ENCODE results near the gene ATP5F1E. TPM values are rescaled to one million over a fixed set of nuclear protein-coding genes. Genes with fewer than 3 reads are reported as not detected.
A peak's percentile ranks its signal among the peaks of the same experiment; 100 is the strongest.
"Not testable (repeated sequence)": the region's sequence is repeated elsewhere in the genome, so short reads cannot be mapped to it uniquely, and the experiment has no call there.

The ATP5F1E gene
- total RNA-seq, 2 donors from 2014 or later: 41.3 to 42.0 TPM

DNA sequence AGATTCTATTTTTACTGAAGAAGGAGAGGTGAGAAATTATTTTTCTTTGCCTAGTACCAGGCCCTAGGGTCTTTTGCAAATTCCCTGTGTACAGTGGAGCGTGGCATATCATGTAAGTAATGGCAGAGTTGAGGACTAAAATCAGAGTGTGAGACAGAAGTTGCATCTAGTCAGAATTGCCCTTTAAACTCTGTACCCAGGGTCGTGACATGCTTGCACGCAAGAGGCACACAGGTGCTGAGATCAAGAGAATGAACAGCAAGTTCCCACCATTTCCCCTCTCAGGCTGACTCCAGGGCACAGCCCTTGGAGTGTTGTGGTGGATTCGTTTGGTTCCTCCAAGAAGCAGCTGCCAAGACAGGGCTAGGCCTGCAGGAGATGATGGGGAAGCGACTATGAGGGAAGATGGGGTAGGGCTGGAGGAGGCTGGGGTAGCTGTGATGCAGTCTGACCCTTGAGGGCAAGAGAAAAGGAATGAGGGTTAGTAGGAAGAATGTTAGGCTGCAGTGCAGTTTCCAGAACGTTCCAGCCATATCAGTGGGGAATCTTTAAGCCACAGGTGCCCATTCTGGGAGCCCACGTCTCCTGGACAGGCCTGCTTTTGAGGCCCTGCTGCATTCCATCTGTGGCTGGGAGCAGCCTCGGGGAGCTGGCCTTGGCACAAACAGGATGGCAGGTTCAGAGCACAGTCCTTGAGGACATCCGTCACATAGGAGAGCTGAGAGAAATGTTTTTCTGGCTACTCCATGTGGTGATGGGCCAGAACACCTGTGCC is 44.2 kb downstream of the ATP5F1E start:
- Histone ChIP-seq H3K36me3 (peaks cover 67% of the 10 kb centered on the region), H3K27me3 (no peaks in the 10 kb centered on the region)

DNA sequence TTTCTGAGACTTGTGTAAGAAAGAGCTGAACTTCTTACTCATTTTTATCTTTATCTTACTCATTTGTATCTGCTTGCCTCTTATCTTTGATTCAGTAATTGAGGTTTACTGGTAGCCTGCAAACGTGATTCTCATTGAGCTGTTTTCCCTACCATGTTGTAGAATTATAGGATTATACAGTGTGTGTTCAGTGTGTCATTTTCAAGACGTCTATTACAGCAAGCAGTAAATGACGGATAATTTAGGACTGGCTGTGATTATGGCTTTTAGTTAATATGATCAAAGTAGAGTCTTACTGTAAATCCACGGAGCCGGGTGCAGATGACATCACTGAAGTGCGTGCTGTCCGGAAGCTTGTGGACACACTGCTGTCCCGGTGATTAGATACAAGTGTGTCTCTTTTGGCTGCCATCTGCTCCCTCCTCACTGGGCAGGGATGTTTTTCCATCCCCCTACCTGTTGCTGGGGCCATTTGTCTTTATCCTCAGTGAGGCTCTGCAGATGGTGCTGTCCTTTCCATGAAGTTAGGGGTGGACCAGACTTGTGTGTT is 45.1 kb downstream of the ATP5F1E start:
- H3K27me3 ChIP-seq: no peaks in the 10 kb centered on the region
- peaks cover 58% of the 10 kb centered on the region for H3K36me3 ChIP-seq
- no peak overlapping the region for H3K4me3 ChIP-seq
- peaks cover 0 to 43% of the 10 kb centered on the region in 2 donors for H3K4me1 ChIP-seq
- no peak overlapping the region for H3K27ac ChIP-seq
- TF ChIP-seq CTCF (IDR thresholded peaks at IDR 0.05): no peak
- no peak for DNase-seq (ENCODE audit: low spot score)
- no peaks in the 10 kb centered on the region for H3K9me3 ChIP-seq

More for the DNA sequence above, 44.2 kb downstream of the ATP5F1E start:
- H3K9me3 ChIP-seq: no peaks in the 10 kb centered on the region
- TF ChIP-seq CTCF (IDR thresholded peaks at IDR 0.05): no peak
- peaks cover 0 to 34% of the 10 kb centered on the region in 2 donors for H3K4me1 ChIP-seq
- no peak for DNase-seq (ENCODE audit: low spot score)
- no peak overlapping the region for H3K4me3 ChIP-seq
- no peak overlapping the region for H3K27ac ChIP-seq

DNA sequence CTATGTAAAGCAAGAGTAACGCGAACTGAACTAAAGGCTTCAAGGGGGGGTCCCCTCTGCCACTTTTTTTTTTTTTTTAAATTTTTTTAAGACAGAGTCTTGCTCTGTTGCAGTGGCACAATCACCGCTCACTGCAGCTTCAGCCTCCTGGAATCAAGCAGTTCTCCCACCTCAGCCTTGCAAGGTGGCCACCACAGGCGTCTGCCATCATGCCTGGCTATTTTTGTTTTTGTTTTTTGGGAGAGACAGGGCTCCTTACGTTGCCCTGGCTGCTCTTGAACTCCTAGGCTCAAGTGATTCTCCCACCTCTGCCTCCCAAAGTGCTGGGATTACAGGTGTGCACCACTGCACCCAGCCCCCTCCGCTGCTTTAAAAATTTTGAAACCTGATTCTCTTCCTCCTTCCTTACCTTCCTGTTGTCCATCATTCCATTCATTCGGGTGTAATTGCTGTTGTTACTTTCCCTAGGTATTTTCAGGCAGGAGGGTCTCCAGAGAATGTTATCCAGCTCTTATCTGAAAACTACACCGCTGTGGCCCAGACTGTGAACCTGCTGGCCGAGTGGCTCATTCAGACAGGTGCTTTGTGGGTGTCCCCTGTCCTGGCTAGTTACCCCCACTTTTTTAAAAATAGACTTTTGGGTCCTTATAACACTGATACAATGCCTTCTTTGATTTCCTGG is 45.7 kb downstream of the ATP5F1E start:
- no peaks in the 10 kb centered on the region for H3K9me3 ChIP-seq
- H3K4me1 ChIP-seq: peaks cover 0 to 47% of the 10 kb centered on the region in 2 donors
- H3K4me3 ChIP-seq: no peak overlapping the region
- TF ChIP-seq CTCF (IDR thresholded peaks at IDR 0.05): no peak
- no peaks in the 10 kb centered on the region for H3K27me3 ChIP-seq
- H3K36me3 ChIP-seq: peaks cover 52% of the 10 kb centered on the region
- DNase-seq (ENCODE audit: low spot score): no peak
- peak overlapping the region in 1 of 2 donors; percentile 1 for H3K27ac ChIP-seq

- peak overlapping the region in 1 of 2 donors; percentile 1 for H3K27ac ChIP-seq
Measured at GRCh38 chr20:58985656-58986055, 46.5 kb downstream of the ATP5F1E start.

DNA sequence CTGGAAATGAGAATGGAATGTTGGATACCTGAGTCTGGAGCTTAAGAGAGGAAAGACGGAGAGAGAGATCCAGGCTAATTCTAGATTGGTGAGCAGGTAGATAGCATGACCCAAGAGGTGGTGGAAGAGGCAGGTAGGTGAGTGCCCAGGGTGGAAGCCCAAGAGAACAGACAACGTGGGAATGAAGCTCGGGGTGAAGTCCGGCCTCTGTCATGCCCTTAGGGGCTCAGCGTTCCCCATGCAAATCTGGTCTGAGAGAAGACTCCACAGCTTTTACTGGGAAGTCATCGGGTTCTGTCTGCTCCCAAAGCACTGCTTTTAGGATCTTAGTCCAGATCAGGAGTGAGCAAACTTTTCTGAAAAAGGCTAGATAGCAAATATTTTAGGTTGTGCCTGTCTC is 47.4 kb downstream of the ATP5F1E start:
- TF ChIP-seq CTCF (IDR thresholded peaks at IDR 0.05): no peak
- peaks cover 35% of the 10 kb centered on the region for H3K36me3 ChIP-seq
- DNase-seq (ENCODE audit: low spot score): no peak
- H3K27ac ChIP-seq: no peak overlapping the region
- H3K4me1 ChIP-seq: peaks cover 0 to 47% of the 10 kb centered on the region in 2 donors
- H3K9me3 ChIP-seq: no peaks in the 10 kb centered on the region
- H3K27me3 ChIP-seq: no peaks in the 10 kb centered on the region
- H3K4me3 ChIP-seq: no peak overlapping the region

More at GRCh38 chr20:58985656-58986055, 46.5 kb downstream of the ATP5F1E start:
- DNase-seq (ENCODE audit: low spot score): no peak
- Histone ChIP-seq H3K4me1 (peaks cover 0 to 47% of the 10 kb centered on the region in 2 donors), H3K9me3 (no peaks in the 10 kb centered on the region), H3K27me3 (no peaks in the 10 kb centered on the region), H3K4me3 (no peak overlapping the region), H3K36me3 (peaks cover 45% of the 10 kb centered on the region)
- no peak for TF ChIP-seq CTCF (IDR thresholded peaks at IDR 0.05)

GRCh38 chr20:58983115-58983468 is 49.0 kb downstream of the ATP5F1E start:
- not testable (repeated sequence) for H3K27ac ChIP-seq; H3K4me3 ChIP-seq; DNase-seq (ENCODE audit: low spot score); H3K9me3 ChIP-seq; H3K27me3 ChIP-seq
- Histone ChIP-seq H3K36me3 (peaks cover 19% of the 10 kb centered on the region), H3K4me1 (peaks cover 0 to 47% of the 10 kb centered on the region in 2 donors)
